ENCODE data around the gene PRSS56.
"Not testable (repeated sequence)": the region's sequence is repeated elsewhere in the genome, so short reads cannot be mapped to it uniquely, and the experiment has no call there.

Gene PRSS56

DNA sequence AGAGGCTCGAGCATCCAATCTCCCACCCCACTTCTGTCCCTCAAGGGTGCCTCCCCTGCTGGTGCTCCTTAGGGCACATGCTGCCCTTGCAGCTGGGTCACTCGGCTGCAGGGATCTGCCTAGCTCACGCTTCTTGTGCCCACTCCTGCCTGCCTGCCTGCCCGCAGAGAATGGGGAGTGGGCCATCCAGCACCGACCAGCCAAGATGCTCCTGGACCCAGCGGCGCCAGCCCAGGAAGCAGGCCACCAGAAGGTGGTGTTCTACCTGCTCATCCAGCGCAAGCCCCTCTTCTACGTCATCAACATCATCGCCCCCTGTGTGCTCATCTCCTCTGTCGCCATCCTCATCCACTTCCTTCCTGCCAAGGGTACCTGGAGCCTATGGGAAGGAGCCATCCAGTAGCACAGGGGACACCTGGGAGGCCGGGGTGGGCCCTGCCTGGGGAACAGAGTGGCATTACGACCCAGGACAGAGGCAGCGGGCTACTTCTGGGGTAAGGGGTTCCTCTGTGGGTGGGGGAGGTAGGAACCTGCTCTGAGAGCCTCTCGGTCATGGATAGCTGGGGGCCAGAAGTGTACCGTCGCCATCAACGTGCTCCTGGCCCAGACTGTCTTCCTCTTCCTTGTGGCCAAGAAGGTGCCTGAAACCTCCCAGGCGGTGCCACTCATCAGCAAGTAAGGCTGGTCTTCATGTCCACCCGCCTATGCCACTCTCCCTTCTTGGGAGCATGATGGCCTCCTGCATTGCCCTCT lies 22.7 kb downstream of the PRSS56 start:
- DNase-seq: no peak

DNA sequence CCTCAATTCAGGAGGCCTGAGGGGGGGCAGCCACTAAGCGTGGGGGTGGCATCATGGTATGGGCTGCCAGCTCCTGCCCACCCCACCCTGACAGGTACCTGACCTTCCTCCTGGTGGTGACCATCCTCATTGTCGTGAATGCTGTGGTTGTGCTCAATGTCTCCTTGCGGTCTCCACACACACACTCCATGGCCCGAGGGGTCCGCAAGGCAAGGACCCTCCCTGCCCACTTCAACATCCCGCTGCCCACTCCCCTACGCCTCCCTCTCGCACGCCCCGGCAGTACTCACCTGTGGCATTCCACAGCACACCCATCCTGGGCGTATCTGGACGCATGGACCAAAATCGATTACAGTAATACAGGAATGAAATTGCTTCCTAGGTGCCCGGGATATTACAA lies 23.3 kb downstream of the PRSS56 start:
- no peak for DNase-seq

DNA sequence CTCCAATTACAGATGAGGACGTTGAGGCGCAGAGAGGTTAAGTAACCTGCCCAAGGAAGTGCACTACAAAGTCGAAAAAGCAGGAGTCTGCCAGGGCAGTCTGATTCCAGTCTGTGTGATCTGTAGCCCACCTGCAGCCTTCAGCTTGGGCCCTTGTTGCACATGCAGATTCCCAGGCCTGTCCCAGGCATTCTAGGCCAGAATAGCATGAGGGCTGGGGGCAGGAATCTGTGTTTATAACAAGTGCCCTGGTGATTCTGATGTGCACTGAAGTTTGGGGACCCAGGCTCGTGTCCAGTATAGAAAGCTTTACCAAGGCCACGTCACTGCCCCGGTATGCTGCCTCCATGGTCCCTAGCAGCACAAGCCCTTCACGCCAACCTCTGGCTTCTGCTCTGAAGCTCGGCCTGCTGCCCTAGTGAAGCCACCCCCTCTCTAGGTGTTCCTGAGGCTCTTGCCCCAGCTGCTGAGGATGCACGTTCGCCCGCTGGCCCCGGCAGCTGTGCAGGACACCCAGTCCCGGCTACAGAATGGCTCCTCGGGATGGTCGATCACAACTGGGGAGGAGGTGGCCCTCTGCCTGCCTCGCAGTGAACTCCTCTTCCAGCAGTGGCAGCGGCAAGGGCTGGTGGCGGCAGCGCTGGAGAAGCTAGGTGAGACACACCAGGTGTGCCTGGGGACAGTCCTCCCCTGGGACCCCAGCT lies 23.9 kb downstream of the PRSS56 start:
- DNase-seq: no peak

DNA sequence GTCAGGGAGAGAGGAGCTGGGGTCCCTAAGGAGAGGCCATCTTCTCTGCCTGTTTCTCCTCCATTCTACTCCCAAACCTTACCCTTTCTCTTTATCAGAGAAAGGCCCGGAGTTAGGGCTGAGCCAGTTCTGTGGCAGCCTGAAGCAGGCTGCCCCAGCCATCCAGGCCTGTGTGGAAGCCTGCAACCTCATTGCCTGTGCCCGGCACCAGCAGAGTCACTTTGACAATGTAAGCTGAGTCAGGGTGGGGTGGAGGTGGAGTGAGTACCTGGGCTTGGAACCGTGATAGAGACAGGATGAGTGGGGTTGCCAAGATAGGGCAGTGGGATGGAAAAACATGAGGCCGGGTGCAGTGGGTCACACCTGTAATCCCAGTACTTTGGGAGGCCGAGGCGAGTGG lies 24.5 kb downstream of the PRSS56 start:
- no peak for DNase-seq

DNA sequence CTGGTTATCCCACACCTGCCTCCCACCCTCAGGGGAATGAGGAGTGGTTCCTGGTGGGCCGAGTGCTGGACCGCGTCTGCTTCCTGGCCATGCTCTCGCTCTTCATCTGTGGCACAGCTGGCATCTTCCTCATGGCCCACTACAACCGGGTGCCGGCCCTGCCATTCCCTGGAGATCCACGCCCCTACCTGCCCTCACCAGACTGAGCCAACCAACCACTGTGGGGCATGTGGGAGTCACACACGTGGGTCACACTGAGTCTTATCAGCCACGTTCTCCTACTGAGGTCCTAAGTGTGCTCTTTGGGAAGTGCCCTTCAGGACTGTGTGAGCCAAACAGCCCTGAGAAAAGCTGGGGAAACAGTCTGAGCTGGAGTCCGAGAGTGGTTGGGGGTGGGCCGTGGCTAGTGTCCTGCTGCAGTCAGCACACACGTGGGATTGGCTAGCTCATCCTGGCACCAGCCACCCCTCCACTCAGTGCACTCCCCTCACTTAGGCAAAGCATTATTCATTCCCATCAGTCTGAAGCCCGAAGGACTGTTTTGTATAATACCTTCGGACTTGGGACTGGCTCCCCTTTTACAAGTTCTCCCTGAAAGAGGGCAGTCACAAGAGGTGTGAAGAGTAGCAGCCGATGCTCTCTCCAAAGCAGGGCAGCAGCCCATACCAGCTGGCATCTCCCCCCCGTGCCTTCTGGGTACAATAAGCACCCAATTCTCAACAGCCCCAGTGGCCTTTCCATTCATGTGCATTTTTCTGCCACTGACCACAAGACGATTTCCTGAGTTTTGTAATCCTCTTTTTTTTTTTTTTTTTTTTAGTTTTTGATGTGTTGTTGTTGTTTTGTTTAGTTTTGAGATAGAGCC lies 25.6 kb downstream of the PRSS56 start:
- DNase-seq: no peak

DNA sequence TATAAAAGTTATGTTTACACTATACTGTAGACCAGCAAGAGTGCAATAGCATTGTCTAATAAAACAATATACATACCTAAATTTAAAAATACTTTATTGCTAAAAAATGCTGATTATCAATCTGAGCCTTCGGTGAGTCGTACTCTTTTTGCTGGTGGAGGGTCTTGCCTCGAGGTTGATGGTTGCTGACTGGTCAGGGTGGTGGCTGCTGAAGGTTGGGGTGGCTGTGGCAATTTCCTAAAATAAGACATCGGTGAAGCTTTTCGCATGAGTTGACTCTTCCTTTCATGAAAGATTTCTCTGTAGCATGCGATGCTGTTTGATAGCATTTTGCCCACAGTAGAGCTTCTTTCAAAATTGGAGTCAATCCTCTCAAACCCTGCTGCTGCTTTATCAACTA lies 27.8 kb downstream of the PRSS56 start:
- no peak for DNase-seq

DNA sequence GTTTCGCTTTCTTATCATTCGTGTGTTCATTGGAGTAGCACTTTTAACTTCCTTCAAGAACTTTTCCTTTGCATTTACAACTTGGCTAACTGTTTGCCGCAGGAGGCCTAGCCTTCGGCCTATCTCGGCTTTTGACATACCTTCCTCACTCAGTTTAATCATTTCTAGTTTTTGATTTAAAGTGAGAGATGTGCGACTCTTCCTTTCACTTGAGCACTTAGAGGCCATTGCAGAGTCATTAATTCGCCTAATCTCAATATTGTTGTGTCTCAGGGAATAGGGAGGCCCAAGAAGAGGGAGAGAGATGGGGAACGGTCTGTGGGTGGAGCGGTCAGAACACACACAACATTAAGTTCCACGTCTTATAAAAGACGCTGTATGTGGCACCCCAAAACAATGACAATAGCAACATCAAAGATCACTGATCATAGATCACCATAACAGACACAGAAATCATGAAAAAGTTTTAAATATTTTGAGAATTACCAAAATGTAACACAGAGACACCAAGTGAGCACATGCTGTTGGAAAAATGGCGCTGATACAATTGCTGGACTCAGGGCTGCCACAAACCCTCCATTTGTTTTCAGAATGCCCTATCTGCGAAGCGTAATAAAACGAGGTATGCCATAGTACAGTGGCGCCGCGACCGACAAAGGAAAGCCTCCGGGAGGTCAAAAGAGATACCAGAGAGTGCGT lies 29.6 kb downstream of the PRSS56 start:
- no peak for DNase-seq

DNA sequence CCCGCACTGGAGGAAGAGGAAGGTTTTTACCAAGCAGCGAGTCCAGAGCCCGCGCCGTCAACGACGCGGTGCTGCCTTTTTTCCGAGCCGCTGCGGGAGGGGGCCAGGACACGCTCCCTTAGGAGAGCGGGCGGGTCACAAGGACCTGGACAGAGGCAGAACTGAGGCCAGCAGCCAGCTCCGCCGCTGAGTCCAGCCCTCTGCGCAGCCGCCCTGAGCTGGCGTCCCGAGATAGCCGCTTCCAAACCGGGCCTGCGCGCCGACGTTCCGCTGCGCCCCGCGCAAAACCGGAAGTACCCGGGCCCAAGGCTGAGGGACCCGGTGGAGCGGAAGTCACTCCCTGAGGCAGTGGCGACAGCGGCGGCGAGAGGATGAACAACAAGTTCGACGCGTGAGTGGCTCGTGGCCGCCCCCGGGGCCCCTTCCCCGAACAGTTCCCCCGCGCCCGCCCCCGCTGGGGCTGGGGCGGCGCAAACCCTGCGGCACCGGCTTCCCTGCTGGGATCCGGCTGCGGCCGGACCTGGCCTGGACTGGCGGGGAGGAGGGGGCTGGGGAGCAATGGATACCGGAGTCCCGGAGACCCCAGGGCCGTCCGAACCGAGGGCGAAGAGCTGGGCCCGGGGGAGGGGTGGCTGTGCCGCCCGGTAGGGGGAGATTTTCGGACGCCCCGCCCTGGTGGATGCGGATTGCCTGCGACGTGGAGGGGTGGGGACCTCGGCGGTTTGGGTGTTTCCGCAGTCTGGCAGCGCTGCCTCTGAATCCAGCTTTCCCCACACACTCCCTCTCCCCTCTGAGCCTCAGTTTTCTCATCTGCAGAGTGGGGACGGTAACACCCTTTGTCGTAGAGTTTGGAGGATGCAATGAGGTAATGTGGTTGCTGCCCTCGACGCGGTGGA lies 30.4 kb downstream of the PRSS56 start, which contains the start of the genes EIF4E2 and TIGD1:
Gene EIF4E2, plus strand, starts transcription at position 336 of the 896 bp plus-strand sequence. Its CDS starts 36 bp downstream, at position 372.
Gene TIGD1, minus strand, starts transcription at position 204 of the 896 bp plus-strand sequence. CDS start 675 bp downstream, outside the sequence.
- peak; percentile 92 to 94 for DNase-seq

DNA sequence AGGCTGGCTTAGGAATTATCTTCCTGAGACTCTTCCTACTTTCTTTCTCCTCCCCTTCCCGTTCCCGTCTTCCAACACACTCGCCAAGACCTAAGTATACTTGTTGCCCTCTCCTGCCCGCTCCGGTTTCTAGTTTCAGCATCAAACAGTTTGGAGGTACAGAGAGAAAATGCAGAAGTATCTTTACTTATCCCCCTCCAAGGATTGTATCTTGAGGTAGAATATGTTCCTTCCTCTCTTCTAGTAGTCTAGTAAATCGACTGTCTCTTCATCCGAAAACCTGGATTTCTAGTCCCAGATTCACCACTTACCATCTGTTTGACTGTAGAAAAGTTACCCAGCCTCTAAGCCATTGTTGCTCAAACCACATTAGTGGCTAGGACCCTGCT lies 31.1 kb downstream of the PRSS56 start:
- no peak for DNase-seq

DNA sequence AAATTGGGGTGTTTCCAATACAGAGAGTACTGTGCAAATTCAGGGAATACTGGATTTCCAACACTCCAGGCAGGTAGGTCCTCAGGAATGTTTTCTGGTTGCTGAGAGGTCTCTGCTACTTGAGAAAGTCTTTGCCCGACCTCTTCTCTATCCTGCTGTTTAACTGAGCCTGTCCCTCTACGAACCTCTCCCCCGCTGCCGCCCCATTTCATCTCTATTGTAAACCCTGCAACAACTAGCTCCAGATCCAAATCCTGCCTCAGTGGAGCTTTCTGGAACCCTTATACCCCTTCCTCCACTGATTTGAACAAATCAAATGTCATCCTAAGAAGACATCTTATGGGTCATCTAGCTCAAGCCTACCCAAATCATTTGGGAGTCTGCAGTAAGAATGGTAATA lies 31.6 kb downstream of the PRSS56 start:
- DNase-seq: no peak

DNA sequence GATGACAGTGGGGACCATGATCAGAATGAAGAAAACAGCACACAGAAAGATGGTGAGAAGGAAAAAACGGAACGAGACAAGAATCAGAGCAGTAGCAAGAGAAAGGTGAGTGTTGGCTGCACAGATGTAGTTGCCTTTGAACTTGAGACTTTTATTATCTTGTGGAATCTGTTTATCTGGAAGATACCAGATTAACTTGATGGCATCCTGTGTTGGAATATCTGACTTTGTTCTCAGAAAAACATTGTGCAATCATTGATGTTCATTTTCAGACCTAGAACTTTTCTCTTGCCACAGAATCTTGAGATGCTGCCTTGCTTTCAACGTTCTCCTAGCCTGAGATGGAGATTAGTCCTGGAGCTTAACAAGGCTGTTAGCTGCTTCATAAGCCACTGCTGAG lies 36.2 kb downstream of the PRSS56 start:
- DNase-seq: no peak

DNA sequence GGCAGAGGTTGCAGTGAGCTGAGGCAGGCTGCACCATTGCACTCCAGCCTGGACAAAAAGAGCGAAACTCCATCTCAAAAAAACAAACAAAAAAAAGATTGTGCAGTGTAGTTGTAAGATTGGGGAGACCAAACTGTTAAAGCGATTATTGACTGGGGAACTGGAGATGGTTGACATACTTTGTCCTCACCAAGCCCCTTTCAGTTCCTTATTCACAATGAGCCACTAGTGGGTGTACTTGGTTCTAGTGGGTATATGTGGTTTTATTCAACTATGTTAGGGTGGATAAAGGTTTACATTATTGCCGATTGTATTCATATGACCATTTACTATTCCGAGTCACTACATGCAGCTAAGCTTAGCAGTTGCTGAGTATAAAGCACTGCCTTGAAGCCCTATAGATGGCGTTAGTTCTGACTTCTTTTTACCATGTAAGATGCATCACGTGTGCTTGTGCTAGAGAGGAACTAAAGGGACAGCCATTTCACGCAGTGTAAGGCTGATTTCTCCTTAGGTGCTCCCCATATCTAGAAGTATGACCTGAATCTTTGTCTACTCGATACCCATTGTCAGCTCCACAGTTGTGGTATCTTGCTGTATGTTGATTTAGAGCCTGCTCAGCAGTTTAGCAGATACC lies 42.4 kb downstream of the PRSS56 start:
- no peak for DNase-seq

DNA sequence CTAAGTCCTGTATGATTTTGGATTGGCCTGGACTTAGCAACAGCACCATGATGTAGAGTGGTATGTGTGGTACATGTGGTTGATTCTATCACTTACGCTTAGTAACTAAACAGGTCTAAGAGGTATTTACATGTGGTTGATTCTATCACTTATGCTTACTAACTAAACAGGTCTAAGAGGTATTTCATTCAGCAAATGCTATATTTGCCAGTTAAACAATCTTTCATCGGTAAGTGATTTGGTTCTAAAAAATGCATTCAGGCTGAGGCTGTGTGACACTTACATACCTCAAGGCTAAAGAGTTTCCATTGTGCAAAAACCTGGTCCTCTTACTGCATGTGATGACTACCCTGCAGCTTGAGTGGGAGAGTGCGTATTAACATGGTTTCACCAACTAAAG lies 43.4 kb downstream of the PRSS56 start:
- no peak for DNase-seq

DNA sequence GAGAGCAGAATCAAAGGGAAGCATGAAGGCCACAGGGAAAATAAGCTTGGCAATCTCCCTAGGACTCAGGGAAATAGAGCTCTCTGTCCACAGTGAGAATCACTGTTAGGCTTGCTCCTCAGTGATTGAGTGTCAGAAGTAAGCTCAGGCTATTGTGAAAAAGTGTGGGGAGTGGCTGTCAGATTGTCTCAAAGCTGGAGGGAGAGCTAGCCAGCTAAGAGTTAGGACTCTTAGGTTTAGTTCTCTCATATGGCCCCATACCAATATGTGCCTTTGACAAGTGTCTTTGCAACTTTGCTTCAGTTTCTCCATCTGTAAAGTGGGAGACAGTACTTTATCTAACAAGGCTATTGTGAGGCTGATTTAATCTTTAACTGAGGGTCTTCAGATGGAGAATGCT lies 47.5 kb downstream of the PRSS56 start:
- no peak for DNase-seq

DNA sequence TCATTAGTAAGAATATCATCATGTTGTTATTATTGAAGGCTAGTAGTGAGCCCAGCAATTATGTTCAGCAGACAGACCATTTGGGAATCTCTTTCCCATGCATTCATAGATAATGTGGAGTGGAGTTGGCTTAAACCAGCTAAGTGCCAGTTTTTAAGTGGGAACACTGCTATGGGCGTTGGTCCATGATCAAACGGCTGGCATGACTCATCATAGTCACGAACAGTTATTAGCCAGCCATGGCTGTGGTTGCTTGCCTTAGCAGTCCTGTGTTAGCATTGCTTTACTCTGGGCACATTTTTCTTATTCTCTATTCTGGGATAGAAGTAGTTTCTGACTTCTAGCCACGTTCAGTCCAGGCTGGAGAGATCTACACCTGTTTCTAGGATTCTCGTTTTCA lies 48.0 kb downstream of the PRSS56 start:
- no peak for DNase-seq

DNA sequence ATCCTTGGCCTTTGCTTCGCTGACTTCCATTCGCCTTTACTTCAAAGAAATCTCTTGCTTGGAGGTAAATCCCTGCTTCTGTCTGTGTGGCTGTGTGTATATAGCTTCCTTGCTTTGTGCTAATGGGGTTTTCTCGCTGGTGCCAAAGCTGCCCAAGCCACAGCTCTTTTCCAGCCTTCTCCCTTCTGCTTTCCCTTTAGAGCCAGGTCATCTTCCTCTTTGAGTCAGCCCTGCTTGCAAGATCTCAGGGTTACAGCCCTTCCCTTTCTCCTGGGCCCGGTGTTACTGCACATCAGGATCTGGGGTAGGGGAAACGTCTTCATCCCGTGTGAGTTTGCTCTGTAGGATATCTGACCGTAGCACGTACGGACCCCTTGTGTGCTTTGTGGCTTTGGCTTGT lies 49.4 kb downstream of the PRSS56 start:
- no peak for DNase-seq

DNA sequence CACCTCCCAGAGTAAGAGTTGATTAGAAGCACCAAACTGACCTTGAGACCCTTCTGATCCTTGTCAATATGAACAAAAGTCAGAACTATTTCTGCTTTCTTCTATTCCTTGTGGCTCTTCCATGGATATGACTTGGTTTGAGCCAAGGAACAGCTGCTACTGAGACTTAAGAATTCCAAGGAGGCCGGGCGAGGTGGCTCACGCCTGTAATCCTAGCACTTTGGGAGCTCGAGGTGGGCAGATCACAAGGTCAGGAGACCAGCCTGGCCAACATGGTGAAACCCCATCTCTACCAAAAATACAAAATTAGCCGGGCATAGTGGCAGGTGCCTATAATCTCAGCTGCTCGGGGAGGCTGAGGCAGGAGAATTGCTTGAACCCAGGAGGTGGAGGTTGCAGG lies 50.3 kb downstream of the PRSS56 start:
- not testable (repeated sequence) for DNase-seq

DNA sequence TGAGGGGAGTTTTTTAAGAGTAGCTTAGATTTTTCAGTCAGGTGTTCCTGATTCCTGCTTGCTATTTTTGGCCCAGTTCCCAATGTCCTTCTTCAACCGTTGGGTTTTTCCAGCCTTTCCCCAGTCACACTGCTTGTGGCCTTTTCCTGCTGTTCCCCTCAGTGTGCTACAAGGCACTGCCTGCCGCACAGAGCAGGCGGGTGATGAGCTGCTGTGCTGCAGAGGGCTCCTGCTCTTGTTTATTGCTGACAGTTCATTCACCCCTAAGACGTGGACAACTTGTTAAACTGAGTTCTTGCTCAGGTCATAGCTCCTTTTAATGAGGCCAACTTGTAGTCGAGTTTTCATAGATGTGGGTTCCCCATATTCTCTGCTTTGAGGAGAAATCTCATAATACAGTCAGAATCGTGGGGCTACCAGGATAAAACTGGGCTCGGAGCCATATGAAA lies 50.9 kb downstream of the PRSS56 start:
- no peak for DNase-seq

DNA sequence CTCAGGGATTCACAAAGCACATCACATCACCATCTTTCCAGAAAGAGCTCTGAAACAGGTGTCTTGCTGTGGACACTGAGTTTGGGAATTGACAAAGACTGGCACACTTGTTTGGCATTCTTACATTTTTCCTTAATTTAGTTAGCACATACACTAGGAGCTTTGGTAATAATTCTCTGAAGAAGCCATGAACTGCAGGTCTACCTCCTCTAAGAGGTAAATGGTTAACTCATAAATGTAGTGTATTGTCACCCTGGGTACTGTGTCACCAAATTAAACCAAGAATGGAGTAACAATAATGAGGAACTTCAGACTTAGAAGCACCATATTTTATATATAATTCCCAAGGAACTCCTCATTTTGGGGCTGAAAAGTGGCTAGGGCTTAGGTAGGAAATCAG lies 52.9 kb downstream of the PRSS56 start:
- DNase-seq: no peak

DNA sequence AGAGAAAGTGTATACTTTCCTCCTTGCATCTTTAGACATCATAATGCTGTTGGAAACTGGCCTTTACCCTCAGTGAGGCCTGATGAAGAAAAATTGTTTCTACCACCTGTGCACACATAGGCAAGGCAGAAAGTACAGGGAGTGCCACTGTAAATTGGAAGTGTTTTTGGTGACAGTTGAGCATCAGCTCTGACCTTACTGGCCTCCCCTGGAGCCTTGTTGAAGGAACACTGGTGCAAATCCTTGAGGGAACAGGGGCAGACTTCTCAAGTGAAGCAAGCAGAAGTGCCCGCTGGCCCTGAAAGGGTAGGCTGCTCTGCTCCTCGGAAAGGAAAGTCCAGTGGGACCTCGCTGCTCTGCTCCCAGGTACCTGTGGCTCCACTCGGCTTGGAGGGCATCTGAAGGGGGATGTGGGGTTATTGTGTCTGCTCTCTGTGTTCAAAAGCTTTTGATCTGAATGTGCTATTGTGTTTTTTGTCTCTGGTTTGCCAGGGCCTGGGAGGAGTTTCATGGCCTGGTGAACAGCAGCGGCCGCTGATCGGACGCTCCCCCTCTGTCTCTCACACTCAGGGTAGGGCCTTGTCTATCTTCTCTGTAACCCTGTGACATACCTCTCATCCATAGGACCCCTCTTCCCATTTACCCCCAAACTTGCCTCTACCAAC lies 53.7 kb downstream of the PRSS56 start:
- no peak for DNase-seq

Data from activated CD4-positive, alpha-beta T cell treated with anti-CD3 and anti-CD28 coated beads, Interleukin-2, amount 50 U/mL, for 48 hours (primary cell).